HepG2 (cell line): ENCODE data around the gene C1orf21. TPM values are rescaled to one million over a fixed set of nuclear protein-coding genes. Genes with fewer than 3 reads are reported as not detected.

Experiments used
- ATAC-seq: fragments of 200-7000 bp; cut with Tn5 transposase; 3 replicates; pipeline ENCODE4 v1.9.1; 2020; ENCODE audit warnings: mild to moderate bottlenecking, moderate library complexity
- BruUV-seq: library from RNA; stranded (reverse); fragments of 400-500 nt; replicated peaks from 2 replicates; lab custom pipeline; 2021; lab: Mats Ljungman, UMichigan
- CTCF ChIA-PET: fragments of 300-600 bp; formaldehyde crosslinking; extraction: SDS; loops from one replicate; lab custom pipeline; 2021; ENCODE audit warnings: low total read pairs, inconsistent platforms, low intra/inter-chr PET ratio; lab: Yijun Ruan, JAX
- POLR2A ChIA-PET: fragments of 350-600 bp; sonication (Branson Sonifier 250); formaldehyde crosslinking; loops from one replicate; lab custom pipeline; 2020; ENCODE audit warnings: antibody characterized with exemption, inconsistent platforms; lab: Yijun Ruan, JAX
- DNase-seq: peaks from one replicate; pipeline ENCODE4 v3.0.0-alpha.2; 2015; ENCODE audit warnings: low spot score
- FAIRE-seq: peaks from 3 replicates; lab custom pipeline; 2011; peaks lifted over from hg19 to GRCh38; lab: Jason Lieb, UNC
- H2AFZ ChIP-seq: one replicate; pipeline ENCODE4 v1.6.1; 2011; ENCODE audit warnings: low read length, inconsistent platforms
- H3K27ac ChIP-seq: fragments of 300-600 bp; 3 replicates; pipeline ENCODE4 v1.8.0; 2011; ENCODE audit warnings: mixed run types, mild to moderate bottlenecking, mixed read lengths, low read length, inconsistent platforms; ENCODE audit not compliant: insufficient read depth; ENCODE audit errors: extremely low read length
- H3K27me3 ChIP-seq, 2 experiments: fragments of 200-600 bp in 1 of 2; 2 replicates in 1 of 2; 3 replicates in 1 of 2; pipeline versions ENCODE4 v1.6.0 to v1.8.0; 2011; ENCODE audit warnings: low read length in 2 of 2, mild to moderate bottlenecking in 2 of 2, moderate library complexity in 2 of 2, inconsistent platforms in 1 of 2; ENCODE audit not compliant: insufficient read depth in 2 of 2, control insufficient read depth in 1 of 2
- H3K36me3 ChIP-seq, 2 experiments: fragments of 200-600 bp in 1 of 2; replicated peaks in 1 of 2; 2 replicates in 1 of 2; 3 replicates in 1 of 2; pipeline versions ENCODE4 v1.5.1 to v1.8.0; 2011; ENCODE audit warnings: low read length in 2 of 2, inconsistent platforms in 1 of 2; ENCODE audit not compliant: insufficient read depth in 2 of 2, control insufficient read depth in 1 of 2
- H3K4me1 ChIP-seq: 2 replicates; pipeline ENCODE4 v1.5.1; 2012; ENCODE audit warnings: low read length, inconsistent platforms; ENCODE audit not compliant: insufficient read depth
- H3K4me2 ChIP-seq: 2 replicates; pipeline ENCODE4 v1.6.0; 2011; ENCODE audit warnings: low read depth, low read length, inconsistent platforms
- H3K4me3 ChIP-seq, 3 experiments: fragments of 200-600 bp in 1 of 3; sonication (generic), shearing (Covaris generic) in 1 of 3; replicated peaks in 1 of 3; 2 replicates each; pipeline ENCODE4 v1.5.1; 2011 to 2016; ENCODE audit warnings: low read length in 3 of 3, inconsistent platforms in 2 of 3, low read depth in 2 of 3, mild to moderate bottlenecking in 2 of 3, control low read depth in 1 of 3, mixed read lengths in 1 of 3; ENCODE audit not compliant: insufficient read depth in 1 of 3
- H3K79me2 ChIP-seq: one replicate; pipeline ENCODE4 v1.6.1; 2011; ENCODE audit warnings: low read length, inconsistent platforms; ENCODE audit not compliant: insufficient read depth
- H3K9ac ChIP-seq: 2 replicates; pipeline ENCODE4 v1.6.0; 2011; ENCODE audit warnings: mild to moderate bottlenecking, low read depth, low read length, inconsistent platforms; ENCODE audit not compliant: insufficient read depth
- H3K9me3 ChIP-seq: 2 replicates; pipeline ENCODE4 v1.5.1; 2012; ENCODE audit warnings: mild to moderate bottlenecking, low read length
- H4K20me1 ChIP-seq: 2 replicates; pipeline ENCODE4 v1.6.0; 2011; ENCODE audit warnings: inconsistent platforms, mild to moderate bottlenecking, low read length, moderate library complexity; ENCODE audit not compliant: insufficient read depth
- ATF4 ChIP-seq, 2 experiments: fragments of 450-650 bp in 1 of 2; sonication (generic) in 1 of 2; formaldehyde crosslinking; IDR thresholded peaks; 2 replicates each; pipeline versions ENCODE4 v1.5.0 to v1.8.0; 2020 to 2022; ENCODE audit warnings: mild to moderate bottlenecking in 1 of 2, missing genetic modification reagents in 1 of 2
- EED ChIP-seq: sonication (generic); formaldehyde crosslinking; IDR thresholded peaks from 2 replicates; pipeline ENCODE4 v1.5.0; 2020; ENCODE audit warnings: mild to moderate bottlenecking, missing genetic modification reagents
- GMEB1 ChIP-seq: sonication (generic); formaldehyde crosslinking; IDR thresholded peaks from 2 replicates; pipeline ENCODE4 v1.5.1; 2020; ENCODE audit warnings: missing genetic modification reagents, mild to moderate bottlenecking, borderline replicate concordance
- IKZF4 ChIP-seq: sonication (generic); formaldehyde crosslinking; IDR thresholded peaks from 2 replicates; pipeline ENCODE4 v1.5.1; 2020; ENCODE audit warnings: borderline replicate concordance, mild to moderate bottlenecking, low read depth, missing genetic modification reagents; ENCODE audit errors: not compliant biosample characterization
- KLF6 ChIP-seq: IDR thresholded peaks from 2 replicates; pipeline ENCODE4 v1.8.0; 2016; ENCODE audit warnings: missing biosample characterization, missing genetic modification reagents
- SKI ChIP-seq: fragments of 450-650 bp; IDR thresholded peaks from one replicate; pipeline ENCODE4 v1.6.1; 2018; ENCODE audit warnings: mild to moderate bottlenecking; ENCODE audit not compliant: partially characterized antibody
- SRF ChIP-seq: IDR thresholded peaks from 2 replicates; pipeline ENCODE4 v1.6.1; 2011; ENCODE audit warnings: mild to moderate bottlenecking, low read depth, low read length, moderate library complexity
- U2AF1 ChIP-seq: fragments of 200-400 bp; formaldehyde crosslinking; optimal IDR thresholded peaks from 2 replicates; pipeline ENCODE3; 2017; ENCODE audit warnings: mild to moderate bottlenecking, low read depth, low read length
- ZFAT ChIP-seq: sonication (generic); formaldehyde crosslinking; conservative IDR thresholded peaks from 2 replicates; pipeline ENCODE4 v1.8.1; 2023; ENCODE audit warnings: missing genetic modification reagents, inconsistent platforms
- ZFP37 ChIP-seq: sonication (generic); formaldehyde crosslinking; IDR thresholded peaks from 2 replicates; pipeline ENCODE4 v1.4.0; 2020; ENCODE audit warnings: missing genetic modification reagents, borderline replicate concordance
- ZFP62 ChIP-seq: sonication (generic); formaldehyde crosslinking; IDR thresholded peaks from 2 replicates; pipeline ENCODE4 v1.4.0; 2020; ENCODE audit warnings: missing genetic modification reagents
- ZNF326 ChIP-seq: sonication (generic); formaldehyde crosslinking; IDR thresholded peaks from 2 replicates; pipeline ENCODE4 v1.4.0; 2020; ENCODE audit warnings: missing genetic modification reagents, borderline replicate concordance
- ZNF446 ChIP-seq: sonication (generic); formaldehyde crosslinking; IDR thresholded peaks from 2 replicates; pipeline ENCODE4 v1.5.0; 2020; ENCODE audit warnings: mild to moderate bottlenecking, missing genetic modification reagents
- ZNF766 ChIP-seq: sonication (generic); formaldehyde crosslinking; IDR thresholded peaks from 2 replicates; pipeline ENCODE4 v1.5.0; 2020; ENCODE audit warnings: missing genetic modification reagents, borderline replicate concordance
- ZNF770 ChIP-seq: sonication (generic); formaldehyde crosslinking; IDR thresholded peaks from 2 replicates; pipeline ENCODE4 v1.5.0; 2020; ENCODE audit warnings: mild to moderate bottlenecking, missing genetic modification reagents
- ZSCAN12 ChIP-seq: sonication (generic); formaldehyde crosslinking; IDR thresholded peaks from 2 replicates; pipeline ENCODE4 v1.9.0; 2021; ENCODE audit warnings: mild to moderate bottlenecking, missing genetic modification reagents
- ZSCAN31 ChIP-seq: sonication (generic); formaldehyde crosslinking; IDR thresholded peaks from 2 replicates; pipeline ENCODE4 v1.5.0; 2020; ENCODE audit warnings: low read depth, mild to moderate bottlenecking, missing genetic modification reagents
- WGBS: methylation state at CpG from one replicate; pipeline ENCODE4 v1.1.6; 2017; ENCODE audit warnings: low lambda C conversion rate; 5-methylcytosine and 5-hydroxymethylcytosine counted together
- in situ Hi-C: cut with HindIII; loops from 2 replicates; pipeline ENCODE4 v1.10.0; 2017; ENCODE audit warnings: low pct_unique_long_range_greater_than_20kb; ENCODE audit not compliant: extremely low pct_ligation_motif_present
- intact Hi-C: fragments of 100-400 bp; cut with micrococcal nuclease; formaldehyde crosslinking; loops from one replicate; pipeline ENCODE4 v1.10.0; 2022; ENCODE audit not compliant: unreplicated experiment
- polyA plus RNA-seq, 8 experiments: library from polyadenylated mRNA; depleted of rRNA in 3 of 8; stranded (reverse) in 7 of 8; unstranded in 1 of 8; fragments of >200 nt; fragmentation: Illumina TruSeq in 4 of 8; extraction: Trizol in 4 of 8; gene quantifications; 2 replicates each; pipeline versions ENCODE4 v1.2.1 to v1.2.3, GENCODE V29; 2011 to 2016; ENCODE audit warnings: low read depth in 4 of 8, missing spikeins in 1 of 8, mixed read lengths in 1 of 8; ENCODE audit not compliant: insufficient read depth in 1 of 8
- total RNA-seq, 5 experiments: library from RNA; depleted of rRNA; stranded (reverse); fragments of >200 nt; fragmentation: Illumina TruSeq; extraction: Trizol; gene quantifications; 2 replicates each; pipeline ENCODE4 v1.2.3, GENCODE V29; 2016; ENCODE audit warnings: low read depth in 1 of 5

Gene C1orf21
- total and polyA plus RNA-seq, 2 of the 13 experiments (the other 11 are each of a cell fraction or from before 2014, with no cell fraction given), result not detected

- H3K4me2 ChIP-seq, result no peak overlapping the region
- no peak for DNase-seq
- H4K20me1 ChIP-seq, result no peaks in the 10 kb centered on the region
- no peak for FAIRE-seq
- in situ Hi-C loops (no loop called here), intact Hi-C loops (no loop called here)
- no peak for ATAC-seq
- no peaks in the 10 kb centered on the region for H3K27me3 ChIP-seq
- no peak overlapping the region for H2AFZ ChIP-seq
- 0% methylated on average over 2 of the region's 3 CpGs for WGBS
- H3K9me3 ChIP-seq, result no peaks in the 10 kb centered on the region
- H3K9ac ChIP-seq, result no peak overlapping the region
- BruUV-seq, result no TSS peak
- no peak overlapping the region for H3K27ac ChIP-seq
- CTCF ChIA-PET, result no interaction called here
- POLR2A ChIA-PET, result no interaction called here
- no peaks in the 10 kb centered on the region for H3K79me2 ChIP-seq
- H3K4me1 ChIP-seq, result no peaks in the 10 kb centered on the region
- no peak overlapping the region for H3K4me3 ChIP-seq
- no peaks in the 10 kb centered on the region for H3K36me3 ChIP-seq
- TF ChIP-seq ZFAT (CRISPR knock-in tag) (no peak), U2AF1 (no peak), ZNF770 (CRISPR knock-in tag) (no peak), ZNF326 (CRISPR knock-in tag) (no peak), SKI (no peak), SRF (no peak), ZSCAN12 (no peak), ZFP62 (CRISPR knock-in tag) (no peak), EED (CRISPR knock-in tag) (no peak), ZSCAN31 (CRISPR knock-in tag) (no peak), ZNF446 (no peak), IKZF4 (CRISPR knock-in tag) (no peak), ZNF766 (no peak), ATF4 (CRISPR knock-in tag; IDR thresholded peaks at IDR 0.05) (no peak), GMEB1 (CRISPR knock-in tag) (no peak), ZFP37 (CRISPR knock-in tag) (no peak), KLF6 (CRISPR knock-in tag) (no peak)
These were observed 217.5 kb downstream of the C1orf21 start for GRCh38 chr1:184604152-184604900.
